ENCODE measurements around the gene FBXL13.

GRCh38 chr7:102991077-102991539 lies 83.5 kb downstream of the FBXL13 start:
- TF ChIP-seq, protein P1, sequence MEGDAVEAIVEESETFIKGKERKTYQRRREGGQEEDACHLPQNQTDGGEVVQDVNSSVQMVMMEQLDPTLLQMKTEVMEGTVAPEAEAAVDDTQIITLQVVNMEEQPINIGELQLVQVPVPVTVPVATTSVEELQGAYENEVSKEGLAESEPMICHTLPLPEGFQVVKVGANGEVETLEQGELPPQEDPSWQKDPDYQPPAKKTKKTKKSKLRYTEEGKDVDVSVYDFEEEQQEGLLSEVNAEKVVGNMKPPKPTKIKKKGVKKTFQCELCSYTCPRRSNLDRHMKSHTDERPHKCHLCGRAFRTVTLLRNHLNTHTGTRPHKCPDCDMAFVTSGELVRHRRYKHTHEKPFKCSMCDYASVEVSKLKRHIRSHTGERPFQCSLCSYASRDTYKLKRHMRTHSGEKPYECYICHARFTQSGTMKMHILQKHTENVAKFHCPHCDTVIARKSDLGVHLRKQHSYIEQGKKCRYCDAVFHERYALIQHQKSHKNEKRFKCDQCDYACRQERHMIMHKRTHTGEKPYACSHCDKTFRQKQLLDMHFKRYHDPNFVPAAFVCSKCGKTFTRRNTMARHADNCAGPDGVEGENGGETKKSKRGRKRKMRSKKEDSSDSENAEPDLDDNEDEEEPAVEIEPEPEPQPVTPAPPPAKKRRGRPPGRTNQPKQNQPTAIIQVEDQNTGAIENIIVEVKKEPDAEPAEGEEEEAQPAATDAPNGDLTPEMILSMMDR (IDR thresholded peaks at IDR 0.05), result no peak
- no peak for TF ChIP-seq POLR2A (IDR thresholded peaks at IDR 0.05)
